GM19099 (cell line): ENCODE data around the gene SLFN12.
A peak's percentile ranks its signal among the peaks of the same experiment; 100 is the strongest.

ENCODE experiments used
- POLR2A ChIP-seq: IDR thresholded peaks from 3 replicates; pipeline ENCODE4 v1.6.1; 2011; ENCODE audit warnings: low read depth; ENCODE audit not compliant: insufficient read length; ENCODE audit errors: extremely low read depth

Gene SLFN12

DNA sequence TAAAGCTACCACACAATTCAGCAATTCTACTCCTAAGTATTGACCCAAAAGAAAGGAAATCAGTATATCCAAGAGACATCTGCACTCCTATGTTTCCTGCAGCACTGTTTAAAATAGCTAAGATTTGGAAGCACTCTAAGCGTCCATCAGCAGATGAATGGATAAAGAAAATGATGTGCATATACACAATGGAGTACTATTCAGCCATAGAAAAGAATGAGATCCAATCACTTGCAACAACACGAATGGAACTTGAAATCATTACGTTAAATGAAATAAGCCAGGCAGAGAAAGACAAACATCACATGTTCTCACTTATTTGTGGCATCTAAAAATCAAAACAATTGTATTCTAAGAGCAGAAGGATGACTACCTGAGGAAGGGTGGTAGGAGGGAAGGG lies 60.4 kb downstream of the SLFN12 start:
- TF ChIP-seq POLR2A, result no peak

DNA sequence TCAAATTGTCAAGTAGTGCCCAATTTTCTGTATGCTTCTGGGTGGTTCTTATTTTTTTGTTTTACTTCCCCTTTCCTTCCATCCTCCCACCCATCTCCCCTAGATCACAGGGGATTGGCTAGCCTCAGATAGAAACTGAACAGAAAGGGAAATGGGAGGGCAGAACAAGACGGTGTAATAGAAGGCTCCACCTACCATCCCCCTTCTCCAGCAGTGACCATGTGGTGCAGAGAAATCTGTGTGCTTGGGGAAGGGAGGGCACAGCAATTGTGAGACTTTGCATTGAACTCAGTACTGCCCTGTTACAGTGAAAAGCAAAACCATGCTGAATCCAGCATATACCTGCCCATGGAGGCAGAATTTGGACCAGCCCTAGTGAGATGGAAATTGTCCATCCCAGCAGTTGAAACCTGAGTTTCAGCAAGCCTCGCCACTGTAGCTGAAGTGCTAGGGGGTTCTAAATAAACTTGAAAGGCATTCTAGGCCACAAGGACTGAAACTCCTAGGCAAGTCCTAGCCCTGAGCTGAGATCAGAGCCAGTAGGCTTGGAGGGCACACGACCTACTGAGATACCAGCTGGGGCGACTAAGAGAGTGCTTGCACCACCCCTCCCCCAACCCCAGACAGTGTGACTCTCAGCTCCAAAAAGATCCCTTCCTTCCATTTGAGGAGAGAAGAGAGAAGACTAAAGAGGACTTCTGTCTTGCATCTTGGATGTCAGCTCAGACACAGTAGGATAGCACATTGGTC lies 64.0 kb downstream of the SLFN12 start:
- TF ChIP-seq POLR2A, result peak; percentile 29

DNA sequence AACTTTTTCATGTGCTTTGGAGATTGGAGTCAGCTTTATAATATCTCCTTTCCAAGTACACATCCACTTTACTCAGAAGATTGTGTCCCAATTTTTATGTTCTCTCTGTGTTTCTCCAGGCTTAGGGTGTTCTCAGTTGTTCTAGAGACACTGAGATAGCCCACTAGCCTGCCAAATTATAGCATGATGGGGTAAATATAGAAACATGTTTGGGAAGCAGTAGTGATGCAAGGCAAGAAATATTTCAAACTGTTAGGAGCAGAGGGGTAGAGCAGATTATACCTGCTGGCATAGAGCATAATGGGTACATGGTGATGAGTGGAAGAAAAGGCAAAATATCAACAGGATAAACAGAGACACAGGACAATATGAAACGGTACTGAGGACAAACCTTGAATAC lies 71.3 kb downstream of the SLFN12 start:
- no peak for TF ChIP-seq POLR2A
